IPS-NIHi11 (cell line): ENCODE measurements around the gene ARHGAP10.

ENCODE experiments used
- DNase-seq: peaks from one replicate; pipeline ENCODE4 v3.0.0; 2012; ENCODE audit warnings: mixed read lengths, low spot score

Gene ARHGAP10, protein sequence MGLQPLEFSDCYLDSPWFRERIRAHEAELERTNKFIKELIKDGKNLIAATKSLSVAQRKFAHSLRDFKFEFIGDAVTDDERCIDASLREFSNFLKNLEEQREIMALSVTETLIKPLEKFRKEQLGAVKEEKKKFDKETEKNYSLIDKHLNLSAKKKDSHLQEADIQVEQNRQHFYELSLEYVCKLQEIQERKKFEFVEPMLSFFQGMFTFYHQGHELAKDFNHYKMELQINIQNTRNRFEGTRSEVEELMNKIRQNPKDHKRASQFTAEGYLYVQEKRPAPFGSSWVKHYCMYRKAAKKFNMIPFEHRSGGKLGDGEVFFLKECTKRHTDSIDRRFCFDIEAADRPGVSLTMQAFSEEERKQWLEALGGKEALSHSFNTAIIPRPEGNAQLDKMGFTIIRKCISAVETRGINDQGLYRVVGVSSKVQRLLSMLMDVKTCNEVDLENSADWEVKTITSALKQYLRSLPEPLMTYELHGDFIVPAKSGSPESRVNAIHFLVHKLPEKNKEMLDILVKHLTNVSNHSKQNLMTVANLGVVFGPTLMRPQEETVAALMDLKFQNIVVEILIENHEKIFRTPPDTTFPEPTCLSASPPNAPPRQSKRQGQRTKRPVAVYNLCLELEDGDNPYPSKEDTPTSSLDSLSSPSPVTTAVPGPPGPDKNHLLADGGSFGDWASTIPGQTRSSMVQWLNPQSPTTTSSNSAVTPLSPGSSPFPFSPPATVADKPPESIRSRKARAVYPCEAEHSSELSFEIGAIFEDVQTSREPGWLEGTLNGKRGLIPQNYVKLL

DNA sequence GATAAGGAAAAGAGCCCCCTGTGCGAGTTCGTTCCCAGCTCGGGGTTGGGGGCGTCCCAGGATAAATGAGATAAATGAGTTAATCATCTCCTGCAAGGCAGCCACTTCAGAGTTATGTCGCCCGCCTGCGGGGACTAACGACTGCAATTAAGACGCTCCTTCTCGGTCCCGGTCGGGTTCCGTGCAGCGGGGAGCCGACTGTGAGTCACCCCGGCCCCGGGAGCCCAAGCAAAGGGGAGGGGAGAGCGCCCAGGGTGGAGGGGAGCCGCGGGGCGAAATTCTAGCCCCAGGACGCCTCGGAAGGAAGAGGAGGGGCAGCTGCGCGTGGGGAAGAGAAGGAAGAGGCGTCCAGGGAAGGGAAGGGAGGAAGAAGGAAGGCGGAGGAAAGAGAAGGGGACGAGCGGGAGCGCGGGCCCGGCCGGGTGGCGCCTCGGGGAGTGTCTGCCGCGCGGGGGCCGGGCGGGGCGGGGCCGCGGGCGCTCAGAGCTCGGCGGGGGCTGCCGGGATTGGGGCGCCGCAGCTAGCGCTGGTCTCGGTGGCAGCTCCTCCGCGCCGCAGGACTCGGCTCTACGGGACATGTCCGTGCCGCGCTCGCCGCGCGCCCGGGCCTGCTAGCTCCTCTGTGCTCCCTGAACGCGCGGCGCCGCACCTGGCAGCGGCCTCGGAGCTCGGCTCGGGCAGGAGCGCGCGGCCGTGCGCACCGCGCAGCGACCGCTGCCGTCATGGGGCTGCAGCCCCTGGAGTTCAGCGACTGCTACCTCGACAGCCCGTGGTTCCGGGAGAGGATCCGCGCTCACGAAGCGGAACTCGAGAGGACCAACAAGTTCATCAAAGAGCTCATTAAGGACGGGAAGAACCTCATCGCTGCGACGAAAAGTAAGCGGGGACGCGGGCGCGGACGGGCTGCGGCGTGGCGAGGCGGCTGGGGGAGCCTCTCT is at the start of gene ARHGAP10:
Gene ARHGAP10, plus strand, starts transcription at position 509 of the 938 bp plus-strand sequence. Its CDS starts 214 bp downstream, at position 723.
- DNase-seq: peak; percentile 66

DNA sequence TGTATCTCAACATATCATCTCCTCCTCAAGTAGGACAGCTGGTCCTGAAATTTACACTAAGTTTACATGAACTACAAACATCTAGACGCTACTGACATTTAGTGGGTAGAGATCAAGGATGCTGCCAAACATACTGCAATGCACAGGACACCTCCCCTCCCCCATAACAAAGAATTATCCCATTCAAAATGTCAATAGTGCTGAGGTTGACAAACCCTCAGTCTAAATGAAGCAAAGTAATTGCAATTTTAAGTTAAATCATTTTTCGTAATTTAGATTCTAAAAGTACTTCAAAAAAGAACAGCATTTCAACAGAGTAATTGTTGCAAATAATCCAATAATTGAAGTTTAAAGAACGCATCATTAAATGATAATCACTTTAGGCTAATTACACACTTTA is 49.1 kb upstream of the ARHGAP10 start:
- no peak for DNase-seq

DNA sequence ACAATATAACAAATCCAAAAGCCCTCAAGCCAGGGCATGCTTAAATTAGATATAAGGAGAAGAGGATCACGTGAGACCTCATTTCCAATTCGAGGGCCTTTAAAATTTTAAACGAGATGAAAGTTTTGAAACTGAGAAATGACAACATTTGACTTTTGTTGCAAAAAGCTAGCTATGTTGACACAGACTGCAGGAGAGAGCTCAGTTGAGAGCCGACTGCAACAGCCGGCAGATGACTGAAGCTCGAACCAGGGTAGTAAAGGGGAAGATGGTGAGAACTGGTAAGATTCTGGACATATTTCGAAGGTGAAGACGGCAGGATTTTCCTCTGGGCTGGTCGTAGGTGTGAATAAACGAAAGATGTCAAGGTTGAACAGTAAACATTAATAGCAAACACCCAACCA is 48.7 kb upstream of the ARHGAP10 start:
- peak; percentile 20 for DNase-seq

DNA sequence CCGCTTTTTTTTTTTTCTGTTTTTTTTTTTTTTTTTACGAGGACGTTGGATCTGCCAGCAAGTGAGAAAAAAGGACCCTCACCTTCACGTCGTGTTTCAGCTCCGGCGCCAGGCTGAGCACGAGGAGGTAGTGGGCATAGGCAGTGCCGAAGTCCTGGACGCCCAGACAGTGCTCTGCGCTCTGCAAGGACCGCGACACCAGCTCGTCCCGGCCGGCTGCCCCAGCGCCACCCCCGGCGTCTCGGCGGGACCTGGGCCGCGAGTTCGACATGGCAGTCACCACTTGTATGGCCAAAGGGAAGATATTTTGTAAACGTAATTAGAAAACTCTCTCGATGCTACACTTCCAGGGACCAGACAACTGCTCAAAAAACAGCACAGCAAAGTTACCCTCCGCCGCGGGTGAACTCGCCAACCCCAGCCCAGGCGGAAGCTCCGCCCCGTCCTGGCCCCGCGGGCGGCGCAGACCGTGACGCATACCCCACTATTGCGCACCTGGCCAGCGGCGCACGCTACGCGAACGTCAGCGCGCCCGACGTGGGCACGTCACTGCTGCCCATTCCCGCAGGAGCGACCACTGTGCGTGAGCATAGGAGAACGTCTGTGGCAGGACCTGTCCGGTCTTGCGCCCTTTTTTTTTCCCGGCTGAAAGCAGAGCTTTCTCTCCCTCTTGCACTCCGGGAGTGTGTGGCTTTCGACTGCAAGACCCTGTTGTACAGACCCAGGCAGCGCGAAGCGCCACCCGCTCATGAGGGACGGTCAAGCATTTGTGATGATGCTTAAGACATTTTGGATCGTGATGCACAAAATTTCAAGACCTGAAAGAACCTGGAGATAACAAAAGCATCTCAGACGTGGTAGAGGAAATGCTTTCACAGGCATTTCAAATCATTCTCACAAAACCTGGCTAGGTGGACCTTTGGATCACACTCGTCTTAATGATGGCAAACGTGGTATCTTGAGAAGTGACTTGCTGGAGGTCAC is 47.9 kb upstream of the ARHGAP10 start, which contains the start of gene PRMT9:
Gene PRMT9, minus strand, starts transcription at position 447 of the 984 bp plus-strand sequence. Its CDS starts 176 bp downstream, at position 271.
- DNase-seq: peak; percentile 98

DNA sequence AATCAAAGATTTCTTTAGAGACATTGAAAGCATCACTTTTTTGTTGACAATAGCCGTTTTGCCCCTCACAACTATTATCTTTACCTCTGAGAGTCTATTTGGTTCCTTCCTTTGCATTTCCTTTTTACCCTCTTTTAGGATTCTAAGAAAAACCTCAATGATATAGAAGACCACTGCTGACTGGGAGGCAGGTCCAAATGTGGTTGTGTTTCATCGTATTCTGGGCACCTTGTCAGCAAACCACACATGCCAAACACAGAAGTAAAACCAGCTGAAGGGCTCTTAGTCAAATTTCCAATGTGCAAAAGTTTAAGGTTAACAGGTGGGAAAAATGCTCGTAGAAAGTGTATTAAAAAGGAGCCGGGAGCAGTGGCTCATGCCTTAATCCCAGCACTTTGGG is 42.8 kb upstream of the ARHGAP10 start:
- DNase-seq: no peak

DNA sequence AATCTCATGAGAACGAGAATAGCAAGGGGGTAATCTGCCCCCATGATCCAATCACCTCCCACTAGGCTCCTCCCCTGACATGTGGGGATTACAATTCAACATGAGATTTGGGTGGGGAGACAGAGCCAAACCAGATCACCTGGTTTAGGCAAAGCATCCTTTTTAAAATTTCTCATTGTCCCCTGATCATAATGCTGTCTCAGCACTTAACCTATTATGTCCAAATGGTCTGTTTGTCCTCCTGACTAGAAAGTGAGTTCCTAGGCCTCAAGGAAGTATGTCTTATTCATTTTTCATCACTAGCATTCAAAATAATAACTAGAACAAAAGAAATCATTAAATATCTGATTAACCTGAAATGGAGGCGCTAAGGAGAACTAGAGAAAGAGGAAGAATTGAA is 40.1 kb upstream of the ARHGAP10 start:
- DNase-seq: no peak

DNA sequence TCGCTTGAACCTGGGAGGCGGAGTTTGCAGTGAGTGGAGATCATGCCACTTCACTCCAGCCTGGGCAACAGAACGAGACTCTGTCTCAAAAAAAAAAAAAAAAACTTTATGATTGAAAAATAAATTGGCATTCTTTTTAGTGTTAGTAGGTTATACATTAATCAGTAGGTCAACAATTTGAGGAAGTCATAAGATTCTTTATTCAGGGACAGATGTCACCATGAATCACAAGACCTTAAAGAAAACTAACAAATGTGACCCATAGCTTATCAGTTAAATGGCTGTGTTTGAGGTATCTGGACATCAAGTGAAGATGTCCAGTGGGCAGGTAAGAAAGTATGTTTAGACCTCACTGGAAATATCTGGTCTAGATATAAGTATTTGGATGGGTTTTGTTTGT is 38.7 kb upstream of the ARHGAP10 start:
- no peak for DNase-seq

DNA sequence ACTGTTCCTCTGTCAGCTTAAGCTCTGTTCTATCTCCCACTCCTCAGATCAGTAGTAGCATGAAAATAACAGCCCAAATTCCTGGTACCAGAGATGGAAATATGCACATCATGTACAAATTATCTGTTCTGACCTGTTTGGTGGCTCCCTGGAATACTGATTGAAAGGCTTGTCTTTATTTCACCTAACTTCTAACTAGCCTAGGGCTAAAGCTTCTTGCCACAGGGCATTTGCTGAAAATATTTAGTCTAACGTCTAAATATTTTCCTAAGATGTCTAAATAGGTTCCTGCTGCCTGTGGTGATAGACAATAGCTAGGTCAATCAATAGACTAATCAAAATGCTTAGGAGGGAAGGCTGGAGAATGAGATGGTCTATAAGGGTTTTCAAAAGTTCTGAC is 35.0 kb upstream of the ARHGAP10 start:
- no peak for DNase-seq

DNA sequence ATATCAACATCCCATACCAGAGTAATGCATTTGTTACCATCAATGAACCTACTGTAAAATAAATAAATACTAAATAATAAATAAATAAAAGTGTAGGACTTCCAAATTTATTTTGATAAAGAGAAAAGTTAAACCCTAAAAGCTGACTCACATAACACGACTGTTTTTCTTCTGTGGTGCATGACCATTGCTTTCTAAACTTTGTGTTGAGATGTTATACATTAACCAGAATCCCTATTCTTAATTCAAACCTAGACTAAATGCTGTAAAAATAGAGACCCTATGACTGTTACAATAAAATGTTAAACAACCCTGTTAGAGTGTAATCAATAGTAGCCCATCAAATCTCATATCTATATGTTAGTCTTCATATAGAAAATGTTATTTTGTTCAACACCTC is 27.0 kb upstream of the ARHGAP10 start:
- no peak for DNase-seq

DNA sequence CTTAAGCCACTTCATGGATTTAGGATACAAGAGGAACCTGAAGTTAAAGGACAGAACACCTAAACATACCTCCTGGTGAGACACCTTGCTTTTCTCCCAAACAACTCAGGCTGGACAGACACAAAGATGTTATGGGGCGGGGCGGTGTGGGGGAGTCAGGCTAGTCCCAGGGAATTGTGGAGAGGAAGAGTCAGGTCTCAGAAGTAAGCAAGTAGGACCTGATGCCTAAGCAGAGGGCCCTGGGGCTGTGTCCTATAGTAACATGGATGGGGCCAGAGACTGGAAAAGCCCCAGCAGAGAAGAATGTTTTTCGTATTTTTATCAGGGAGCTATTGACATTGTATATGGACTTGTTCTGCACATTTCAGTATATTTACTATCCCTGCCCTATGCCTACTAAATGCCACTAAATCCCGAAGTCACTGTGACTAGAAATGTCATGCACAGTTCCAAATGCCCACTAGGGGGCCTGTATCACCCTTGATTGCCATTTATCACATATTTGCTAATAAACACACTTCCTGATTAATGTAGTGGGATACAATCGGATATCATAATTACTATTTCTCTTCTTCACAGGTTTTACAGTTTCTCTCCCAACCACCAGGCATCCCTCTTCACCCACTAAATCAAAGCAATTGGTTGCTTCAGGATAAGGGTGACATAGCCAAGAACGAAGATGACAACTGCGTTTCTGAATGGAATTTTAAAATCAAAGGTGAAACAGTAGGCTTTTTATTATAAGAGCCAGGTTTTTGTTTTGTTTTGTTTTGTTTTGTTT is 23.8 kb upstream of the ARHGAP10 start:
- peak; percentile 50 for DNase-seq

DNA sequence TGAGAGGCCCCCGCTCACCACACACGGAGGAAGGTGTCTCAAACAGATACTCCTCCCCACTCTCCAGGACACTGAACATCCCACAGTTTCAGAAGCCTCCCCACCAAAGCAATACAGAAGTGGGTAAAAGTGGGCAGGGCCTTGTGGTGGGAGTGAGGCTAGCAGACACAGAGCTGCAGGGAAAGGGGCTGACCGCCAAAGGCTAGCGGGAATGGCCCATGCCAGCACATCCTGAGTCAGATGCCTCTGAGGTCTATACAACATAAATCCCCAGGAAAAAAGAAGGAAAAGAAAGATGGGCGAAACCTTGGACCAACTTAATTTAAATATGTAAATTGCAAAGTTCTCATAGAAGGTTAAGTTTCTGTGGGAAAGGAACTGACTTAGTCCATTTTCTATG is 21.9 kb upstream of the ARHGAP10 start:
- DNase-seq: no peak

DNA sequence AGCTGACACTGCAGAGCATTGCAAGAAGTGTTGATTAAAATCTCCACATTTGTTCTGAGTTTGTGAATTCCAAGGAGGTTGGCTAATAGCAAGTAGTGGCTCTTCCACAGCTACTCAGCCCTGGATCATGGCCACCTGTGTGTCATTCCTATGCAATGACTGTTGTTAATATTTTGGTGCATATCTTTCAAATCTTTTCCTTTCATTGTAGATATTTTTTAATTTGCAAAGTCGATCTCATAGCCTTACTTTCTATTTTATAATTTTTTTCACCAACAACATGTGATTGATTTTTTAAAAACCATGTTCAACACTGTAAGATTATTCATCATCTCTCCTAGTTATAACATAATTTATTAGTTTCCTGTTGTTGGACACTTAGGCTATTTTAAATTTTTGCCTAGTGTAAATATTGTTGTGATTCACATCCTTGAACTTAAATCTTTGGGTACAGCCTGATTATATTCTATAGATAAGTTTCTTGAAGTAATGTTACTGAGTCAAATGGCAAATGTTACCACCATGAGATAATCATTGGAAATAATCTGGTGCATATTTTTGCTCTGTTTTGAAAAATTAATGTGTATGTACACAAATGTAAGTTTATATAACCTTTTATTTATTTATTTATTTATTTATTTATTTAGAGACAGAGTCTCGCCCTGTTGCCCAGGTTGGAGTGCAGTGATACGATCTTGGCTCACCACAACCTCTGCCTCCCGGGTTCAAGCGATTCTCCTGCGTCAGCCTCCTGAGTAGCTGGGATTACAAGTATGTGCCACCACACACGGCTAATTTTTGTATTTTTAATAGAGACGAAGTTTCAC is 17.1 kb upstream of the ARHGAP10 start:
- peak; percentile 21 for DNase-seq

DNA sequence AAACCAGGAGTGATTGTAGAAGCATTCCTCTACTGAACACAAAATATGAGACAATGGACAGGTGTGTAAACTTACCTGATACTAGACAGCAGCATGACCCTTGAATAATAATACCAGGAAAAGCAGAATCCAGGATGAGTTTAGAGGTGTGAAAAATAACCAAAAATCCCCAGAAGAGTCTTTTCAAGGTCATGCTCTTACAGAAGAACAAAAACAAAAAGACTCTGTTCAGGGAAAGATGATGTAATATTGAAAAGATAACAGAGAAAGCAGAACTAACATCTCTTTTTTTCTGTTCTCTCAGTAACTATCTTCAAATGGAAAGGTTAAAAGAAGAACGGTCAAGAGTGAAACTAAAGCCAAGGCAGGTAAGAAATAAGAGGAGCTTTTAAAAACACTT is 14.0 kb upstream of the ARHGAP10 start:
- DNase-seq: no peak

DNA sequence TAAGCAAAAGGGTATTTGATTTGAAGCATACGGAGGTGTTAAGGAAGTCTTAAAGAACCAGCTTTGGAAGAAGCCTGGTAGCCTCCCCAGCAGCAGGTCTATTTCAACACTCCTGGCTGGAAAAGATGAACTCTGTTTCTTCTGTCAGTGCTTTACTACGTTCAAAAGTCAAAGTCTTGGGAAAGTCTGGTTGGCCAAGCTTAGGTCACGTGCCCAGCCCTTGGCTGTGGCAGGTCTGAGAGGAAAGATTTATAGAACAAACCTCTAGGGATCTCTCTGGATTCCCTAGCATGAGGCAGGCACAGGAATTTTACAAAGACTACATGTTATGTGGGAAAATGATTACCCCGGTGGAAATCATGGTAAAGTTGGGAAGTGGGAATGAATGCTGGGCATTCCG is 8.6 kb upstream of the ARHGAP10 start:
- DNase-seq: no peak

DNA sequence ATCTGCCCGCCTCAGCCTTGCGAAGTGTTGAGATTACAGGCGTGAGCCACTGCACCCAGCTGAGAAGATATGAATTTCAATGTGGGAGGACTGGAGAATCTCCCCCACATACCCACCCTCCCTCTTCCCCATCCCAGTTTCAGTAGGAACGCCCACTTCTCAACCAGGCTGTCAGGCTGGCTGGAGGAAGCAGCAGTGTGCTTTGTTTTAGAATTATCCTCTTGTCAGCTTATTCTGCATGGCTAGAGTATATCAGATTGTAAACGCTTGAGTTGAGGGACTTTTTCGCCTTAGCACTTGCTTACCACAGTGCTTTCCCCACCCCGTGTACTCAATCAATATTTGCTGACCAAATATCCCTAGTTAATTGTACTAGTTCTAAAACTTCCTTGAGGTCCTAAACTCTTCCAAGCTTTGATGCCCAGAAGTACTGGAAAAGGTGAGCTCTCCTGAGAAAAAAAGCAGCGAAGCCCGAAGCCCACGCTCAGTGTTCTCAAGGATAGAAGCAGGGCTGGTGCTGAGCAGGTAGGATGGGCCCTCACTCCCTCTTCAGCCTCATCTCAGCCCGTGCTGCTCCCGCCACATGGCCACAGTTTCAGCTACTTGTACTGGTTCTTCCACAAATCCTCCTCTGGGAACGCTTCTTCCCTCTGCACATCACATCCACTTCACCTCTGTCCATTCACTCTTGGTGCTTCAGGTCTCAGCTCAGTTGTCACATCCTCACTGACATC is 7.3 kb upstream of the ARHGAP10 start:
- no peak for DNase-seq

DNA sequence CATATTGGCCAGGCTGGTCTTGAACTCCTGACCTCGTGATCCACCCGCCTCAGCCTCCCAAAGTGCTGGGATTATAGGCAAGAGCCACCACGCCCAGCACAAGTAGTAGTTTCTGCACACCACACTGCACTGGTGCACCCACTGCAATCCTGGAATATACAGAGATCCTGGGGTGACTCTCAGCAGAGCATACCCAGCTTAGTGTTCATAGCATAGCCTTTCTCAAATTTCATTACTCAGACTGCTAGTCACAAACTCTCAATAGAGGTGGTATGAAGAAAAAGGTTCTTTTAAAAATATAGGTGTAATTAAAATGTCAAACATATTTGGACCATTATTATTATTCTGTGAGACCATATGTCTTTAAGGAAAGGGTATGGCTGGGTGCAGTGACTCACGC is 6.2 kb upstream of the ARHGAP10 start:
- no peak for DNase-seq

DNA sequence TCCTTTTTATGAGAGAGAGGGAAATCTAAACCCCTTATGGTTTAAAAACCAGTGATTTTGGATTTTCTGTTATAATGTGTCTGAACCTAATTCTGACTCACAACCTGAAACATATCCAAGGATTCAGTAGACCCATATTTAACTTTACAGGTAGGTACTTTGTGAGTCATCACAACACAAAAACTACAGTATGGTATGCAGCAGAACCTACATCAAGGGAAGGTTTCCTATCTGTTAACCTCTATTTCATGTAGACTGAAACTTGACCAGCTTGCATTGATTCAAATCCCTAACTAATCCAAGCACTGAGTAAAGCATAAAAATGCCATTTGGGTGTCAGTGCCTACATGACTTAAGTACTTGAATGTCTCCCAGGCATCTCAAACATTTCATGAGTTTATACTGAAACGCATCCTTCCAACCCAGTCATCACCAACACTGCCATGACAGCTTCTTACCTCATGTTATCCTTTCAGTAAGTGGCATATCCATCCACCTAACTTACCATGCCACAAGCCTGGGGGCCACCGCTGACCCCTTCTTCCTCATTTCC is 4.3 kb upstream of the ARHGAP10 start:
- DNase-seq: no peak

DNA sequence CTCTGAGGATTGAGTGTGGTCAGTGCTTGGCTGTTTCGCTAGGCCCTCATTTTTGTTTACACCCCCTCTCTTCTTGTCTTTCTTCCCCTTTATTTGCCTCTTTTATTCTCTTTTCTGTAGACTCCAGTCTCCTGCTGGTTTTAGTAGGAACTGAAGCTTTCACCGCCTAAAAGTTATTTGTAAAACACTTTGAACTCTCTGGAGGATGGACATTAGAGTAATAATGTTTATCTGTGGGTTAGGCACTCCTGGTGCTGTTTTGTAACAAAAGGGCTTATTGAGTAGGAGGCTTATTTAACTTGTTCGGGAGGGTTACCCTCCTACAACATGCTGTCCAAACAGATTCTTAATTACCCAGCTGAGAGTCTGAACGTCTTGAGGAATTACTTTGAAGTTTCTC is 1.6 kb upstream of the ARHGAP10 start:
- DNase-seq: no peak
